Hepatocyte (in vitro differentiated cells): ENCODE data around the gene KRT85. TPM values are rescaled to one million over a fixed set of nuclear protein-coding genes. Genes with fewer than 3 reads are reported as not detected.

Source experiments
- DNase-seq: peaks from one replicate; pipeline ENCODE4 v3.0.0-alpha.2; 2016; ENCODE audit warnings: low spot score
- H2AFZ ChIP-seq: fragments of 200-600 bp; sonication (generic); 2 replicates; pipeline ENCODE4 v1.6.0; 2016; ENCODE audit warnings: antibody characterized with exemption, mild to moderate bottlenecking
- H3K27ac ChIP-seq: fragments of 200-600 bp; sonication (generic); 2 replicates; pipeline ENCODE4 v1.5.1; 2016; ENCODE audit warnings: mild to moderate bottlenecking
- H3K27me3 ChIP-seq: fragments of 200-600 bp; sonication (generic); 2 replicates; pipeline ENCODE4 v1.6.1; 2016
- H3K36me3 ChIP-seq: fragments of 200-600 bp; sonication (generic); replicated peaks from 2 replicates; pipeline ENCODE4 v1.5.1; 2016; ENCODE audit warnings: low read depth; ENCODE audit not compliant: insufficient read depth
- H3K4me1 ChIP-seq: fragments of 200-600 bp; sonication (generic); 2 replicates; pipeline ENCODE4 v1.5.1; 2016; ENCODE audit warnings: mild to moderate bottlenecking, moderate library complexity; ENCODE audit not compliant: insufficient read depth
- H3K4me2 ChIP-seq: fragments of 200-600 bp; sonication (generic); 2 replicates; pipeline ENCODE4 v1.6.0; 2016
- H3K4me3 ChIP-seq: fragments of 200-600 bp; sonication (generic); 2 replicates; pipeline ENCODE4 v1.5.1; 2016; ENCODE audit warnings: mild to moderate bottlenecking
- H3K79me2 ChIP-seq: fragments of 200-600 bp; sonication (generic); 2 replicates; pipeline ENCODE4 v1.6.0; 2017; ENCODE audit warnings: mild to moderate bottlenecking
- H3K9me2 ChIP-seq: fragments of 200-600 bp; sonication (generic); replicated peaks from 2 replicates; pipeline ENCODE4 v1.6.0; 2017; ENCODE audit warnings: mild to moderate bottlenecking; ENCODE audit not compliant: insufficient read depth
- H3K9me3 ChIP-seq: fragments of 200-600 bp; sonication (generic); 2 replicates; pipeline ENCODE4 v1.5.1; 2016; ENCODE audit warnings: low read depth, mild to moderate bottlenecking
- H4K20me1 ChIP-seq: fragments of 200-600 bp; sonication (generic); 2 replicates; pipeline ENCODE4 v1.6.0; 2016; ENCODE audit warnings: mild to moderate bottlenecking; ENCODE audit not compliant: insufficient read depth, poor library complexity, severe bottlenecking
- CTCF ChIP-seq: fragments of 200-600 bp; sonication (generic); IDR thresholded peaks from 2 replicates; pipeline ENCODE4 v1.5.1; 2016; ENCODE audit warnings: antibody characterized with exemption, mild to moderate bottlenecking; ENCODE audit not compliant: poor library complexity
- EZH2 ChIP-seq: fragments of 200-600 bp; sonication (generic); IDR thresholded peaks from 2 replicates; pipeline ENCODE4 v1.6.1; 2016; ENCODE audit warnings: antibody characterized with exemption, mild to moderate bottlenecking, borderline replicate concordance
- EZH2phosphoT487 ChIP-seq: fragments of 200-600 bp; sonication (generic); IDR thresholded peaks from one replicate; pipeline ENCODE4 v1.6.1; 2018; ENCODE audit warnings: antibody characterized with exemption, mild to moderate bottlenecking, low read depth, moderate library complexity; ENCODE audit not compliant: unreplicated experiment, severe bottlenecking
- WGBS: methylation state at CpG from one replicate; pipeline ENCODE4 v1.1.6; 2016; ENCODE audit warnings: low lambda C conversion rate; ENCODE audit errors: missing lambda C conversion rate; 5-methylcytosine and 5-hydroxymethylcytosine counted together
- polyA plus RNA-seq: library from polyadenylated mRNA; unstranded; fragments of >200 nt; fragmentation: Nextera tagmentation; extraction: Ambion mirVana; gene quantifications from 2 replicates; pipeline ENCODE4 v1.2.1, GENCODE V29; 2016
- total RNA-seq: library from RNA; depleted of rRNA; stranded (reverse); fragments of >200 nt; gene quantifications from 2 replicates; pipeline ENCODE4 v1.2.3, GENCODE V29; 2014

The KRT85 gene
- total and polyA plus RNA-seq, 2 experiments from 2014 or later = not detected

GRCh38 chr12:52407918-52408317, 40.6 kb upstream of the KRT85 start:
- no peaks in the 10 kb centered on the region for H4K20me1 ChIP-seq
- H3K27ac ChIP-seq = no peak overlapping the region
- 84% methylated on average over 5 of the region's 5 CpGs for WGBS
- H3K9me3 ChIP-seq = no peaks in the 10 kb centered on the region
- H3K79me2 ChIP-seq = no peaks in the 10 kb centered on the region
- no peak for DNase-seq
- H3K36me3 ChIP-seq = no peaks in the 10 kb centered on the region
- H3K27me3 ChIP-seq = no peaks in the 10 kb centered on the region
- H3K4me3 ChIP-seq = no peak overlapping the region
- no peaks in the 10 kb centered on the region for H3K9me2 ChIP-seq
- TF ChIP-seq EZH2 (no peak), EZH2phosphoT487 (no peak), CTCF (no peak)
- H3K4me1 ChIP-seq = peaks cover 3% of the 10 kb centered on the region
- no peak overlapping the region for H2AFZ ChIP-seq
- no peak overlapping the region for H3K4me2 ChIP-seq

- no peaks in the 10 kb centered on the region for H3K79me2 ChIP-seq
- no peaks in the 10 kb centered on the region for H3K9me2 ChIP-seq
- no peaks in the 10 kb centered on the region for H3K27me3 ChIP-seq
- no peaks in the 10 kb centered on the region for H3K36me3 ChIP-seq
- peaks cover under 1% of the 10 kb centered on the region for H3K4me1 ChIP-seq
- no peak for DNase-seq
- H3K27ac ChIP-seq = no peak within 1 kb of the TSS
- 94% methylated on average over 14 of the region's 14 CpGs for WGBS
- no peak within 1 kb of the TSS for H2AFZ ChIP-seq
- no peak within 1 kb of the TSS for H3K4me2 ChIP-seq
- H3K9me3 ChIP-seq = no peaks in the 10 kb centered on the region
- H3K4me3 ChIP-seq = no peak within 1 kb of the TSS
- TF ChIP-seq CTCF (no peak), EZH2phosphoT487 (no peak), EZH2 (no peak)
- no peaks in the 10 kb centered on the region for H4K20me1 ChIP-seq
These were observed 38.7 kb upstream of the KRT85 start, which contains the start of gene KRT82 for GRCh38 chr12:52405922-52406385. TSS of gene KRT82 (minus strand) at chr12:52406335. CDS start at chr12:52406277, 58 bp downstream.

GRCh38 chr12:52404951-52405350, 37.7 kb upstream of the KRT85 start:
- TF ChIP-seq EZH2phosphoT487 = no peak
- TF ChIP-seq CTCF = no peak
- TF ChIP-seq EZH2 = no peak
- Histone ChIP-seq H3K4me1 (no peaks in the 10 kb centered on the region), H3K9me3 (no peaks in the 10 kb centered on the region), H4K20me1 (no peaks in the 10 kb centered on the region), H3K27me3 (no peaks in the 10 kb centered on the region), H3K4me2 (no peak overlapping the region), H3K27ac (no peak overlapping the region), H3K9me2 (no peaks in the 10 kb centered on the region), H2AFZ (no peak overlapping the region), H3K4me3 (no peak overlapping the region), H3K79me2 (no peaks in the 10 kb centered on the region), H3K36me3 (no peaks in the 10 kb centered on the region)
- 86% methylated on average over 3 of the region's 3 CpGs for WGBS
- DNase-seq = no peak

GRCh38 chr12:52403561-52403960, 36.3 kb upstream of the KRT85 start:
- TF ChIP-seq EZH2phosphoT487 (no peak), CTCF (no peak), EZH2 (no peak)
- Histone ChIP-seq H3K4me1 (no peaks in the 10 kb centered on the region), H3K36me3 (no peaks in the 10 kb centered on the region), H3K4me3 (no peak overlapping the region), H3K27me3 (no peaks in the 10 kb centered on the region), H2AFZ (no peak overlapping the region), H4K20me1 (no peaks in the 10 kb centered on the region), H3K9me3 (no peaks in the 10 kb centered on the region), H3K9me2 (no peaks in the 10 kb centered on the region), H3K4me2 (no peak overlapping the region), H3K27ac (no peak overlapping the region), H3K79me2 (no peaks in the 10 kb centered on the region)
- WGBS = 98% methylated on average over 9 of the region's 9 CpGs
- no peak for DNase-seq
